ENCODE data around the gene MPO.

Gene MPO

DNA sequence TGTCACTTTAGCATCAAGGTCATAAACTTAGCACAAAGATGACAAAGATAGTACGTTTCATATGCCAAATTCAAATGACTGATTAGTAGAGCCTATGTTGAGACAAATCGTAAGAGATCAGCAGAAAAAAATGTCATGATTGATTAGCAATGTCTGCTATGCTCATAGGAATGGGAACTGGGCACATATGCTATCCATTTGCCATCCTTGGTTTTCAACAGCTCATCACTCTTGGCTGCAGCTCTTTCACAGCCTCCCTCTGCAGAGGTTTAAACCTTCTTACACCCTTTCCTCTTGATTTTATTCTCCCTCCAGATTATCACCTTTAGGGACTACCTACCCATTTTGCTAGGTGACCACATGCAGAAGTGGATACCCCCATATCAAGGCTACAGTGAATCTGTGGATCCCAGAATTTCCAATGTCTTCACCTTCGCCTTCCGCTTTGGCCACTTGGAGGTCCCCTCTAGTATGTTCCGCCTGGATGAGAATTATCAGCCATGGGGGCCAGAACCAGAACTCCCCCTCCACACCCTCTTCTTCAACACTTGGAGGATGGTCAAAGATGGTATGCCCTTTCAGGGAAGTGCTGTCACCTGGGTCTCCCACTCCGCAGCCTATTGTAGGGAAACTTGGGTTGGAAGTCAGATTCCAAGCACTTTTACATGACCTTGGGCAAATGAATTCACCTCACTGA is 16.2 kb downstream of the MPO start:
- H2BK12ac ChIP-seq (ENCODE audit: low read length in 2 of 2), result no peak overlapping the region
- H2BK120ac ChIP-seq (ENCODE audit: low read depth, low read length), result no peak overlapping the region
- WGBS, result 77% methylated on average over 5 of the region's 6 CpGs

DNA sequence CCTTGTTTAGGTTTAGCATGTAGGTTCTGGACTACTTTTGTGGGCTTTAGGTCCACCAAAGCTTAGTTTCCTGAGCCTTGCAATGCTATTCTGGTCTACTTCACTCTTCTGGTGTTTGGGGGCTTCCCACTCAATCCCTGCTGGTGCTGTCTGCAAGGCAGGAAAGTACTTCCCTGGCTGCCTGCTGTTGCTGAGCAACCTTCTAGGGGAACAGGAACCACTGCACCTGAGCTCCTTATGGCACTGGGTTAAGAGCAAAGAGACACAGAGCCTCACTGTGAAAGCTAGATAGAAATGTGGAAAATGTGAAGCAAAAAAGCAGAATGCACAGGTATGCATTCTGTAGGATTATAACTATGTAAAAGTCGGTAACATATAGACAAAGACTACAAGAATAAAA is 17.0 kb downstream of the MPO start:
- Histone ChIP-seq H3K14ac (ENCODE audit: low read length in 2 of 2) (no peak overlapping the region), H3K36me3 (ENCODE audit: control insufficient read depth in 1 of 2, insufficient read depth in 2 of 2, low read depth in 1 of 2, low read length in 2 of 2) (no peaks in the 10 kb centered on the region), H3K79me1 (replicated peaks; ENCODE audit: low read length, poor library complexity, severe bottlenecking) (no peaks in the 10 kb centered on the region), H4K8ac (ENCODE audit: low read length) (no peak overlapping the region), H3K4ac (ENCODE audit: low read depth in 1 of 2, low read length in 2 of 2) (no peak overlapping the region), H3K4me3 (ENCODE audit: insufficient read depth in 1 of 2, low read depth in 1 of 2, low read length in 2 of 2) (no peak overlapping the region), H3K23ac (ENCODE audit: low read length in 2 of 2) (no peak overlapping the region), H3K4me1 (ENCODE audit: control insufficient read depth, insufficient read depth, low read depth, low read length) (no peaks in the 10 kb centered on the region), H2AFZ (ENCODE audit: low read depth, low read length) (no peak overlapping the region), H4K91ac (ENCODE audit: low read length) (no peak overlapping the region), H2BK5ac (ENCODE audit: low read depth, low read length, poor library complexity, severe bottlenecking) (no peak overlapping the region), H3K27ac (ENCODE audit: low read length, poor library complexity, severe bottlenecking) (no peak overlapping the region), H3K27me3 (ENCODE audit: control insufficient read depth in 1 of 2, insufficient read depth in 1 of 2, low read length in 2 of 2) (peaks cover 32 to 70% of the 10 kb centered on the region in 2 experiments), H2BK12ac (ENCODE audit: low read length in 2 of 2) (no peak overlapping the region), H3K9ac (ENCODE audit: low read length) (no peak overlapping the region), H2BK15ac (ENCODE audit: low read depth, poor library complexity, severe bottlenecking) (no peak overlapping the region), H3K9me3 (ENCODE audit: control insufficient read depth, low read length) (no peaks in the 10 kb centered on the region), H2AK5ac (ENCODE audit: low read length, severe bottlenecking) (no peak overlapping the region), H3K18ac (ENCODE audit: low read depth in 1 of 2, low read length in 2 of 2) (no peak overlapping the region), H3K4me2 (ENCODE audit: low read length, poor library complexity, severe bottlenecking) (no peak overlapping the region), H2BK120ac (ENCODE audit: low read depth, low read length) (no peak overlapping the region)
- no peak for DNase-seq
- WGBS, result no CpG with 5 or more reads among the region's 1 CpG

More for the DNA sequence above, 16.2 kb downstream of the MPO start:
- H3K79me1 ChIP-seq (replicated peaks; ENCODE audit: low read length, poor library complexity, severe bottlenecking), result no peaks in the 10 kb centered on the region
- no peak overlapping the region for H3K23ac ChIP-seq (ENCODE audit: low read length in 2 of 2)
- no peaks in the 10 kb centered on the region for H3K36me3 ChIP-seq (ENCODE audit: control insufficient read depth in 1 of 2, insufficient read depth in 2 of 2, low read depth in 1 of 2, low read length in 2 of 2)
- no peak overlapping the region for H3K27ac ChIP-seq (ENCODE audit: low read length, poor library complexity, severe bottlenecking)
- no peak overlapping the region for H4K8ac ChIP-seq (ENCODE audit: low read length)
- no peaks in the 10 kb centered on the region for H3K9me3 ChIP-seq (ENCODE audit: control insufficient read depth, low read length)
- H2AK5ac ChIP-seq (ENCODE audit: low read length, severe bottlenecking), result no peak overlapping the region
- no peak overlapping the region for H3K4ac ChIP-seq (ENCODE audit: low read depth in 1 of 2, low read length in 2 of 2)
- DNase-seq, result no peak
- H3K4me3 ChIP-seq (ENCODE audit: insufficient read depth in 1 of 2, low read depth in 1 of 2, low read length in 2 of 2), result no peak overlapping the region
- no peaks in the 10 kb centered on the region for H3K4me1 ChIP-seq (ENCODE audit: control insufficient read depth, insufficient read depth, low read depth, low read length)
- peaks cover 32 to 68% of the 10 kb centered on the region in 2 experiments for H3K27me3 ChIP-seq (ENCODE audit: control insufficient read depth in 1 of 2, insufficient read depth in 1 of 2, low read length in 2 of 2)
- no peak overlapping the region for H4K91ac ChIP-seq (ENCODE audit: low read length)
- H3K14ac ChIP-seq (ENCODE audit: low read length in 2 of 2), result no peak overlapping the region
- no peak overlapping the region for H2BK5ac ChIP-seq (ENCODE audit: low read depth, low read length, poor library complexity, severe bottlenecking)
- H2BK15ac ChIP-seq (ENCODE audit: low read depth, poor library complexity, severe bottlenecking), result no peak overlapping the region
- no peak overlapping the region for H3K18ac ChIP-seq (ENCODE audit: low read depth in 1 of 2, low read length in 2 of 2)
- H3K4me2 ChIP-seq (ENCODE audit: low read length, poor library complexity, severe bottlenecking), result no peak overlapping the region
- H3K9ac ChIP-seq (ENCODE audit: low read length), result no peak overlapping the region
- H2AFZ ChIP-seq (ENCODE audit: low read depth, low read length), result no peak overlapping the region

DNA sequence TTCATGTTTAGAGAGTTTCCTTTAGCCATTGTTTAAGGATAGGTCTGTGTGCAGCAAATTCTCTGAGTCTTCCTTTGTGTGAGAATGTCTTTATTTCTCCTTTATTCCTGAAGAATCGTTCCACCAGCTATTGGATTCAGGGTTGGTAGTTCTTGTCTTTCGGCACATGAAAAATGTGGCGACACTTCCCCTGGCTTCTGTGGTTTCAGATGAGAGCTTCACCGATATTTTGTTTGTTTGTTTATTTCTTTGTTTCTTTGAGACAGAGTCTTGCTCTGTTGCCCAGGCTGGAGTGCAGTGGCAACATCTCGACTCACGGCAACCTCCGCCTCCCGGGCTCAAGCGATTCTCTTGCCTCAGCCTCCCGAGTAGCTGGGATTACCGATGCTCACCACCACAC is 18.6 kb downstream of the MPO start:
- H3K27me3 ChIP-seq (ENCODE audit: control insufficient read depth in 1 of 2, insufficient read depth in 1 of 2, low read length in 2 of 2), result peaks cover 24 to 69% of the 10 kb centered on the region in 2 experiments
- no peak overlapping the region for H3K4me2 ChIP-seq (ENCODE audit: low read length, poor library complexity, severe bottlenecking)
- H2BK120ac ChIP-seq (ENCODE audit: low read depth, low read length), result no peak overlapping the region
- H3K9me3 ChIP-seq (ENCODE audit: control insufficient read depth, low read length), result no peaks in the 10 kb centered on the region
- H3K9ac ChIP-seq (ENCODE audit: low read length), result no peak overlapping the region
- DNase-seq, result no peak
- no peak overlapping the region for H3K14ac ChIP-seq (ENCODE audit: low read length in 2 of 2)
- H3K27ac ChIP-seq (ENCODE audit: low read length, poor library complexity, severe bottlenecking), result no peak overlapping the region
- no peak overlapping the region for H2BK5ac ChIP-seq (ENCODE audit: low read depth, low read length, poor library complexity, severe bottlenecking)
- no peaks in the 10 kb centered on the region for H3K4me1 ChIP-seq (ENCODE audit: control insufficient read depth, insufficient read depth, low read depth, low read length)
- H3K79me1 ChIP-seq (replicated peaks; ENCODE audit: low read length, poor library complexity, severe bottlenecking), result no peaks in the 10 kb centered on the region
- H4K8ac ChIP-seq (ENCODE audit: low read length), result no peak overlapping the region
- no peak overlapping the region for H2AK5ac ChIP-seq (ENCODE audit: low read length, severe bottlenecking)
- H2AFZ ChIP-seq (ENCODE audit: low read depth, low read length), result no peak overlapping the region
- 94% methylated on average over 10 of the region's 11 CpGs for WGBS
- no peak overlapping the region for H3K4ac ChIP-seq (ENCODE audit: low read depth in 1 of 2, low read length in 2 of 2)
- H2BK12ac ChIP-seq (ENCODE audit: low read length in 2 of 2), result no peak overlapping the region
- H3K4me3 ChIP-seq (ENCODE audit: insufficient read depth in 1 of 2, low read depth in 1 of 2, low read length in 2 of 2), result no peak overlapping the region
- no peak overlapping the region for H2BK15ac ChIP-seq (ENCODE audit: low read depth, poor library complexity, severe bottlenecking)
- H4K91ac ChIP-seq (ENCODE audit: low read length), result no peak overlapping the region
- H3K36me3 ChIP-seq (ENCODE audit: control insufficient read depth in 1 of 2, insufficient read depth in 2 of 2, low read depth in 1 of 2, low read length in 2 of 2), result no peaks in the 10 kb centered on the region
- no peak overlapping the region for H3K18ac ChIP-seq (ENCODE audit: low read depth in 1 of 2, low read length in 2 of 2)
- H3K23ac ChIP-seq (ENCODE audit: low read length in 2 of 2), result no peak overlapping the region

DNA sequence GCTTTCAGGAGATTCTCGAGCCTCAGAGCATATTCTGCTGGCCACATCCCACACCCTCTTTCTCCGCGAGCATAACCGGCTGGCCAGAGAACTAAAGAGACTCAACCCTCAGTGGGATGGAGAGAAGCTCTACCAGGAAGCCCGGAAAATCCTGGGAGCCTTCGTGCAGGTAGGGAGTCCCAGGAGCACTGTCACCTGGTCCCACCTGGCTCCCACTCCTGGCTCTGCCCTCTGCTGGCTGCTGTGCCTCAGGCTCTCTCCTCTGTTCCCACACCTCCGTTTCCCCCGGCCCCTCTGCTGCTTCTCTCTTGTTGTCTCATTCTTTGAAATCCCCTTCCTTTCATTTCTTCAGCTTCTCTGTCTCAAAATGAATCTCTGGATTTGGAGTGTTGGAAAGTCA is 25.9 kb downstream of the MPO start:
- no peak overlapping the region for H2BK12ac ChIP-seq (ENCODE audit: low read length in 2 of 2)
- no peak overlapping the region for H3K27ac ChIP-seq (ENCODE audit: low read length, poor library complexity, severe bottlenecking)
- DNase-seq, result no peak
- no peak overlapping the region for H4K8ac ChIP-seq (ENCODE audit: low read length)
- no peak overlapping the region for H2AFZ ChIP-seq (ENCODE audit: low read depth, low read length)
- H3K14ac ChIP-seq (ENCODE audit: low read length in 2 of 2), result no peak overlapping the region
- H2BK15ac ChIP-seq (ENCODE audit: low read depth, poor library complexity, severe bottlenecking), result no peak overlapping the region
- no peaks in the 10 kb centered on the region for H3K9me3 ChIP-seq (ENCODE audit: control insufficient read depth, low read length)
- no peak overlapping the region for H3K9ac ChIP-seq (ENCODE audit: low read length)
- peaks cover 43 to 69% of the 10 kb centered on the region in 2 experiments for H3K27me3 ChIP-seq (ENCODE audit: control insufficient read depth in 1 of 2, insufficient read depth in 1 of 2, low read length in 2 of 2)
- no peak overlapping the region for H3K4me3 ChIP-seq (ENCODE audit: insufficient read depth in 1 of 2, low read depth in 1 of 2, low read length in 2 of 2)
- H2BK5ac ChIP-seq (ENCODE audit: low read depth, low read length, poor library complexity, severe bottlenecking), result no peak overlapping the region
- H3K4me2 ChIP-seq (ENCODE audit: low read length, poor library complexity, severe bottlenecking), result no peak overlapping the region
- 15% methylated on average over 6 of the region's 8 CpGs for WGBS
- H3K36me3 ChIP-seq (ENCODE audit: control insufficient read depth in 1 of 2, insufficient read depth in 2 of 2, low read depth in 1 of 2, low read length in 2 of 2), result no peaks in the 10 kb centered on the region
- H3K4me1 ChIP-seq (ENCODE audit: control insufficient read depth, insufficient read depth, low read depth, low read length), result peaks cover under 1% of the 10 kb centered on the region
- H3K4ac ChIP-seq (ENCODE audit: low read depth in 1 of 2, low read length in 2 of 2), result no peak overlapping the region
- no peaks in the 10 kb centered on the region for H3K79me1 ChIP-seq (replicated peaks; ENCODE audit: low read length, poor library complexity, severe bottlenecking)
- no peak overlapping the region for H4K91ac ChIP-seq (ENCODE audit: low read length)
- H3K23ac ChIP-seq (ENCODE audit: low read length in 2 of 2), result no peak overlapping the region
- H2BK120ac ChIP-seq (ENCODE audit: low read depth, low read length), result no peak overlapping the region
- no peak overlapping the region for H2AK5ac ChIP-seq (ENCODE audit: low read length, severe bottlenecking)
- no peak overlapping the region for H3K18ac ChIP-seq (ENCODE audit: low read depth in 1 of 2, low read length in 2 of 2)
